SHP77 (cell line): ENCODE results near the gene KLF6.

Experiments
- DNase-seq, 2 experiments: peaks; one replicate each; lab custom pipeline; 2025; lab: John Stamatoyannopoulos, UW

KLF6 gene

GRCh38 chr10:3729397-3729976 is 55.5 kb downstream of the KLF6 start:
- DNase-seq, result no peak

DNA sequence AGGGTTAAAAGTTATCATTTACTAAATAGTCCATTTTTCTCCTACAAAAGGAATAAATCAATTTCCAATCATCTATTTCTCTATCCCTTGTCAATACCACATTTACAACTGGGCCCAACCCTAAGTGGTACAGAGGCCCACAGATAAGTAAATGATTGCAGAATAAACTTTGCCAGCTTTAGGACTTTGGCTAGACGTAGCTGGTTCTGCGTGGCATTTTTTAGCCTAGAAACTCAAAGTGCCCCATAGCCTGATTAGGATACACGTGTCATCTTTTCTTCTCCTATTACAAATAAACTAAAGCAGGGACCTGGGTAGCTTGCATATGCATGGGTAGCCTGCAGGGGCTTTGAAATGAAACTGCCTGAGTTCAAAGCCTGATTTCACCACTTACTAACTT is 56.4 kb downstream of the KLF6 start:
- no peak for DNase-seq

DNA sequence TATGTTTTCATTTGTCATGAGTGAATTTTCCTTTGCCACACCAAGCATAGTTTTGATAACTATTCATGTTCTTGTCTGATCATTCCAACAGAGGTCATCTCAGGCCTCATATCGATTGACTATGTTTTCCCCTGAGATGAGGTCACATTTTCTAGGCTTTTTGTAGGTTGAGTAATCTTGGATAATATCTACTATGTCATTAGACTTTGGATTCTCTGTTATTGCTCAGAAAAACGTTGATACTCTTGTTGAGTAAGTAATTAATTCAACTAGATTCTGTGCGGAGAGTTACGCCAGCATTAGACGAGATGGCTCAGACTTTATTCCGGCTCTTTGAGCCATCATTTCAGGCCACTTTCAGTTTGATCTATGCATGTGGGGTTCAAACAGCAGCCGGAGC is 57.7 kb downstream of the KLF6 start:
- no peak for DNase-seq
